HEK293 (cell line): ENCODE results near the gene GSK3B.

Experiments used
- CTCF ChIP-seq: fragments of 450-650 bp; formaldehyde crosslinking; IDR thresholded peaks from 2 replicates; pipeline ENCODE4 v1.5.1; 2016; ENCODE audit warnings: missing biosample characterization, missing genetic modification characterization
- ELK4 ChIP-seq: IDR thresholded peaks from 2 replicates; pipeline ENCODE4 v1.6.1; 2011; ENCODE audit warnings: mild to moderate bottlenecking, low read depth, low read length, borderline replicate concordance
- REST ChIP-seq: fragments of 450-650 bp; formaldehyde crosslinking; IDR thresholded peaks from 2 replicates; pipeline ENCODE4 v1.5.1; 2016; ENCODE audit warnings: missing biosample characterization, missing genetic modification characterization
- TCF7L2 ChIP-seq: IDR thresholded peaks from 2 replicates; pipeline ENCODE4 v1.6.1; 2011; ENCODE audit warnings: low read depth, mild to moderate bottlenecking, inconsistent platforms, low read length, moderate library complexity, borderline replicate concordance
- ZNF558 ChIP-seq: fragments of 450-650 bp; formaldehyde crosslinking; IDR thresholded peaks from 2 replicates; pipeline ENCODE4 v1.5.1; 2016; ENCODE audit warnings: missing biosample characterization, missing genetic modification characterization
- ZNF580 ChIP-seq: fragments of 450-650 bp; formaldehyde crosslinking; IDR thresholded peaks from 2 replicates; pipeline ENCODE4 v1.5.1; 2016; ENCODE audit warnings: missing biosample characterization, missing genetic modification characterization
- ZNF658 ChIP-seq: fragments of 450-650 bp; formaldehyde crosslinking; IDR thresholded peaks from 2 replicates; pipeline ENCODE4; 2016; ENCODE audit warnings: missing biosample characterization, missing genetic modification characterization
- ZNF791 ChIP-seq: fragments of 450-650 bp; formaldehyde crosslinking; IDR thresholded peaks from 2 replicates; pipeline ENCODE4 v1.5.1; 2016; ENCODE audit warnings: missing biosample characterization, missing genetic modification characterization

GRCh38 chr3:119783255-119783654 lies 311.0 kb downstream of the GSK3B start:
- TF ChIP-seq ZNF658 (tag by site-specific recombination) (no peak), CTCF (no peak), ZNF558 (tag by site-specific recombination) (no peak), TCF7L2 (no peak), REST (tag by site-specific recombination) (no peak), ZNF580 (tag by site-specific recombination) (no peak), ELK4 (no peak), ZNF791 (no peak)
